NCI-H2227 (cell line): ENCODE results near the gene KLHL36.
"Not testable (repeated sequence)": the region's sequence is repeated elsewhere in the genome, so short reads cannot be mapped to it uniquely, and the experiment has no call there.

ENCODE experiments used
- DNase-seq: peaks from one replicate; lab custom pipeline; 2025; ENCODE audit not compliant: unreplicated experiment; lab: John Stamatoyannopoulos, UW

KLHL36 gene

GRCh38 chr16:84667600-84668309 lies 19.4 kb downstream of the KLHL36 start:
- DNase-seq: no peak

- DNase-seq: no peak
These were observed 21.8 kb downstream of the KLHL36 start for GRCh38 chr16:84670063-84670462.

- peak; percentile 48 for DNase-seq
These were observed 24.2 kb downstream of the KLHL36 start for GRCh38 chr16:84672276-84673202.

DNA sequence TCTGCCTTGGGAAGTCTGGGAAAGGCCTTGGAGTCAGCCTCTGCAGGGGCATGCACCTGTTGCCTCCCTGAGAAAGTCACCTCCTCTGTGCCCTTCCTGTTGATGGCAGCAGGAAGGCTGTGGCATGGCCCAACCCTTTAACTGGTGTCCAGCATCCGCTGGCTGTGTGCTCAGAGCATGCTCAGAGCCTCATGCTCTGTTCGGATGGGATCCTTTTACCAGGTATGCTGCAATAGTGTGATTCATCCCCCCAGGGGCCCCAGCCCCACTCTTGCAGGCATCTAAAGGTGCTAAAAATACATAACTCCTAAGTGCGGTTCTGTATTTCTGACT lies 24.9 kb downstream of the KLHL36 start:
- DNase-seq: no peak

DNA sequence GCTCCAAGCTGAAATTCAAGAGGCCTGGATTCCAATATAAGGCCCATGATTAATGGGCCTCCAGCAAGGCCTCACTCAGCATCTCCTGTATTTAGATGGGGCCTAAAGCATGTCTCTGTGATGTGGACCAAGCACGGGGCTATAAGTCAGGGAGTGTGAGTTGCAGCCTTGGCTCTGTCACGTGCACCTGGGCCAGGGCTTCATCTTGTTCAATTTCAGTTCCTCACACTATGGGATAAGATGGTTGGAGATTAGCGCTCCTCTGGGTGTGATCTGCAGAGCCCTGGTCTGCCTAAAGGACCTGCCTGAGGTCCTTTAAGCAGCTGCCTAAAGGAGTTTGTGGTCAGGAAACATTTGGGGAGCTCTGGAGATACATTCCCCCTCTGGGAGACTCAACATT lies 25.2 kb downstream of the KLHL36 start:
- no peak for DNase-seq

- DNase-seq: no peak
These were observed 27.1 kb downstream of the KLHL36 start for GRCh38 chr16:84675423-84675822.

GRCh38 chr16:84675884-84676283 lies 27.6 kb downstream of the KLHL36 start:
- DNase-seq: no peak

DNA sequence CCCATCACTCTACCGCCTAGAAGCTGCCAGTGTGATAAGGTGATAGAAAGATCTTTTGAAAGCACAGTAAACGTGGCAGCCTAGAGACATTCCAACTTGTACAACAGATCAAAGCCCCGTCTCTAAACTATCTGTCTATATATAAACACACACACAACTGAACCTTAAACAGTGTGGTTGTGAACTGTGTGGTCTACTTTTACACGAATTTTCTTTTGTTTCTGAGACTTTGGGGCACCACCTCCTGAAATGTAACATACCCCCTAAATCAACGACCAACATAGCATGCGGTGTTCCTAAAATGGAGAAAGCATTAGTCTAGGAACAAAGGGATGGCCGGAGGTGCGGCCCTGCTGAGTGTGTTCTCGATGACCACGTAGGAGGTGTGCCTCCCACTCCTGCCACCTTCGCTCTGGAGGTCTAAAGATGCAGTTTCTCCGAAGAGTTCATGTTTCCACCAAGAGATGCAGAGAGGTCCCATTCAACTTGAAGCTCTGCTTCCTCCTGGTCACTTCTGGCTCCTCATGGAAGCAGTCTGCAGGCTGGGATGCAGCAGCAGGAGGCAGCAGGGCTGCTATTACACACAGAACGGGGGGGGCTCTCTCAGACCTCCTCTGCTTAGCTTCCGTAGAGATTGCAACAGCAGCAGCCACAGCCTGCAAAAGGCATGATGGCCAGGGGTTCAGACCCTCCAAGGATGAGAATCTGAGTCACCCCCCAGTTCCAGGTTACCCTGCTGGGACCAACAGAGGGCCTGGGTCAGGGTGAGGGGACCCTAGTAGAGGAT lies 28.9 kb downstream of the KLHL36 start:
- no peak for DNase-seq

GRCh38 chr16:84677849-84678248 lies 29.5 kb downstream of the KLHL36 start:
- DNase-seq: no peak

DNA sequence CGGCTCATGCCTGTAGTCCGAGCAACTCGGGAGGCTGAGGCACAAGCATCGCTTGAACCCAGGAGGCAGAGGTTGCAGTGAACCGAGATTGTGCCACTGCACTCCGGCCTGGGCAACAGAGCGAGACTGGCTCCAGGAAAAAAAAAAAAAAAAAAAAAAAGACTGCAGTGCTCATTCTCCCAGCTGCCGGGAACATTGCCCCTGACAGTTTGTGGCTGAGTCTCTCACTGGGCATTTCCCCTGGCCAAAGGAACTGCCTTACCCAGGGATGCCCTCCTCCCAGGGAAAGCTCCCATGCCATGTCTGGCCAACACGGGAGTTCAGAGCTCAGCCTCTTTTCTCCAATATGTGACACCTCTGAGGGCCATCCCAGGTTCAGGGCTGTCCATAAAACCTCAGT lies 30.2 kb downstream of the KLHL36 start:
- DNase-seq: no peak

GRCh38 chr16:84680165-84680842 lies 32.0 kb downstream of the KLHL36 start:
- DNase-seq: no peak

DNA sequence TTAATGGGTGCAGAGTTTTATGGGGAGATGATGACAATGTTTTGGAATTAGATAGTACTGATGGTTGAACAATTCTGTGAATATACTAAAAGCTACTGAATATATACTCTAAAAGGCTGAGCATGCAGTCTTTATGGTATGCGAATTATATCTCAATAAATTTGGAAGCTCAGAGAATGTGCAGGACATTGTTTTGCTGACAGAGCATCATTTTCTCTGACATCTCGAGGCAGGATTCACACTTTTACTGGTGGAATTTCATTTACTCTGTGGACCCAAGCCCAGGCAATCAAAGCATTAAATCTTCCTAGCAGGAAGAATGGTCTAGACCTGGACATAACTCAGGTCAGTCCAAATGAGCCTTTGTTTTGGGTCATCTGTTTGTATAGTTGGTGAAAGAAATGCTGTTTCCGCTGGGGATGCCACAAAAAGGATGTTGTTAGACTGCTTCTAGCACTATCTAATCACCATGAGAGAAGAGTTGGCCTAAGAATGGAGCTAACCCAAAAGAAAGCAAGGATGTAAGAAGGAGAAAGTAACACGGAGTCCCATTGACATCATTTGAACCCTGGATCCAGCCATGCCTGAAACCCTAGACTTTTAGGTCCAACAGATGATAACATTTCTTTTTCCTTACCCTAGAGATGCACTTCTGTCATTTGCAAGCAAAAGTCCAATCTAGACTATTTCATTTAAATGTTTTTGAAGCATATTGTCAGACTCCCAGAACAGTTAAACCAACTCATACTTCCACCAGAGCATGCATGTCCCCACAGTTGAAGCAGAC lies 32.7 kb downstream of the KLHL36 start:
- DNase-seq: no peak

DNA sequence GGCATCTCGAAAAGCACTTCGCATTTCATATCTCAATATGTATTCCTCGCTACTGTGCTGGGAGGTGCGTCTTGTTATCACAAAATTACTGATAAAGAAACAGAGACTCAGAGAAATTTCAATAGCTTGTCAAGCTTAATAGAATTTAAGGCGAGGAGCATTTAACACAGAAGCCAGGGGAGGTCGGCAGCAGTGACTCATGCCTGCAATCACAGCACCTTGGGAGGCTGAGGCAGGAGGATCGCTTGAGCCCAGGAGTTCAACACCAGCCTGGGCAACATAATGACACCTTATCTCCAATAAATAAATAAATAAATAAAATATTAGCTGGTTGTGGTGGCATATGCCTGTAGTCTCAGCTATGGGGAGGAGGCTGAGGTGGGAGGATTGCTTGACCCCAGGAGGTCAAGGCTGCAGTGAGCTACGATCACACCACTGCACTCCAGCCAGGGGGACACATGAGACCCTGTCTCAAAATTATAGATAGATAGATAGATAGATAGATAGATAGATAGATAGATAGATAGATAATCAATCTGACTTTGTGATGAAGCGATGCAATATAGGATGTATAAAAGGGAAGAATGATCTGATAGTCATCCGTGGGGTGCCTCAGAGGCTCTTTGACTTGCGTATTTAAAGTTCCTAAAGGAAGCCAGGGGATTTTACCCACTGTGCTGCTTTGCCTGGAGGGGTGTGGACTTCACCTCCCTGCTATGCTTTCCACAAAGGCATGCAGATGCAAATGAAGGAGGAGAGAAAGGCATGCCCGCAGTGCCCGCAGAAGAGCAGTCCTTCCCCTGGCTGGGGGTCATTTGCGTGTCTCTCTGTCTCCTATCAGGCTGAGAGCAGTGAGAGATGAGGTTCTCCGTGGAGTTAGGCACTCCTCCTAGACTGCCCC lies 35.6 kb downstream of the KLHL36 start:
- DNase-seq: no peak

- DNase-seq: no peak
These were observed 36.3 kb downstream of the KLHL36 start for GRCh38 chr16:84684592-84684965.

- no peak for DNase-seq
These were observed 36.9 kb downstream of the KLHL36 start for GRCh38 chr16:84685210-84685609.

GRCh38 chr16:84686707-84687298 lies 38.5 kb downstream of the KLHL36 start:
- DNase-seq: no peak

DNA sequence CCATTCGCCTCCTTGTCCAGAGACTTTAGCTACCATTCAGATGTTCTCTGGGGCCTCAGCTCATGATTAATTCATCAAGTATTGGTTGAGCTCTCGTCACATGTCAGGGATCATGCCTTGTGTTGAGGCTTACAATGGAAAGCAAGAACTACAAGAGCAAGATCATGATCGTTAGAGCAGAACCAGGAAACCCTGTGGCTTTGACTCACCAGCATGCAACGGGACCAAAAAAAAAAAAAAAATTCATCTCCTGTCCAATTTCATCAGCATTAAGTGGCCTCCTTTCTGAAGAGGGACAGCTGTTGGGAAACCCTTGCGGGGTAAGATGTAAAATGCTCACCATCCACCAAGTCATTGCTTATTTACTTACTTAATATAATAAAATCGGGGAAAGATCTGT lies 39.4 kb downstream of the KLHL36 start:
- no peak for DNase-seq

DNA sequence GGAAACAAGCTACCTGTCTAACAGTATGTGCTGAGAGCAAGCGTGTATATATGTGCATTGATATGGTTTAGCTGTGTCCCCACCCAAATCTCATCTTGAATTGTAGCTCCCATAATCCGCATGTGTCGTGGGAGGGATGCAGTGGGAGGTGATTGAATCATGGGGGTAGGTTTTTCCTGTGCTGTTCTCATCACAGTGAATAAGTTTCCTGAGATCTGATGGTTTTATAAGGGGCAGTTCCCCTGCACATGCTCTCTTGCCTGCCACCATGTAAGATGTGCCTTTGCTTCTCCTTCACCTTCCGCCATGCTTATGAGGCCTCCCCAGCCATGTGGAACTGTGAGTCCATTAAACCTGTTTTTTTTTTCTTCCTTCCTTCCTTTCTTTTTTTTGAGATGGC lies 39.9 kb downstream of the KLHL36 start:
- not testable (repeated sequence) for DNase-seq

- DNase-seq: no peak
These were observed 40.8 kb downstream of the KLHL36 start for GRCh38 chr16:84689111-84689510.
